H54 (cell line): ENCODE results near the gene SCYGR3.
"Not testable (repeated sequence)": the region's sequence is repeated elsewhere in the genome, so short reads cannot be mapped to it uniquely, and the experiment has no call there.

ENCODE experiments used
- DNase-seq: peaks from one replicate; pipeline ENCODE4 v3.0.0; 2011; ENCODE audit warnings: low spot score, mixed read lengths; ENCODE audit not compliant: insufficient read length
- FAIRE-seq: peaks from 3 replicates; lab custom pipeline; 2011; peaks lifted over from hg19 to GRCh38; lab: Jason Lieb, UNC
- POLR2A ChIP-seq: IDR thresholded peaks from 2 replicates; pipeline ENCODE4 v1.6.1; 2011; ENCODE audit warnings: low read depth, mild to moderate bottlenecking, low read length

Gene SCYGR3

GRCh38 chr2:227602358-227602757 is 12.3 kb downstream of the SCYGR3 start:
- FAIRE-seq (no peak), DNase-seq (no peak)
- TF ChIP-seq POLR2A, result no peak

GRCh38 chr2:227598835-227599503 is 15.7 kb downstream of the SCYGR3 start, which contains the start of gene SCYGR2:
Gene SCYGR2 (plus strand): TSS chr2:227598893. CDS start chr2:227598893, 0 bp downstream.
- not testable (repeated sequence) for DNase-seq, FAIRE-seq

GRCh38 chr2:227597998-227598397 is 16.6 kb downstream of the SCYGR3 start:
- TF ChIP-seq POLR2A, result no peak
- FAIRE-seq (no peak), DNase-seq (no peak)

- TF ChIP-seq POLR2A, result no peak
- DNase-seq (no peak), FAIRE-seq (no peak)
These were observed 17.6 kb downstream of the SCYGR3 start for GRCh38 chr2:227597036-227597435.

GRCh38 chr2:227595797-227596196 is 18.8 kb downstream of the SCYGR3 start:
- no peak for FAIRE-seq
- no peak for TF ChIP-seq POLR2A

GRCh38 chr2:227592694-227593387 is 21.8 kb downstream of the SCYGR3 start:
- DNase-seq (no peak), FAIRE-seq (no peak)
- no peak for TF ChIP-seq POLR2A

More at GRCh38 chr2:227595797-227596196, 18.8 kb downstream of the SCYGR3 start:
- no peak for DNase-seq

- DNase-seq (no peak), FAIRE-seq (no peak)
- TF ChIP-seq POLR2A, result no peak
These were observed 32.3 kb downstream of the SCYGR3 start for GRCh38 chr2:227582369-227582768.

GRCh38 chr2:227579791-227580190 is 34.8 kb downstream of the SCYGR3 start:
- FAIRE-seq, result no peak
- no peak for DNase-seq
- no peak for TF ChIP-seq POLR2A

- FAIRE-seq (no peak), DNase-seq (no peak)
- TF ChIP-seq POLR2A, result no peak
These were observed 36.0 kb downstream of the SCYGR3 start for GRCh38 chr2:227578642-227579041.

GRCh38 chr2:227577555-227577954 is 37.1 kb downstream of the SCYGR3 start:
- no peak for FAIRE-seq

GRCh38 chr2:227576812-227577211 is 37.8 kb downstream of the SCYGR3 start:
- no peak for TF ChIP-seq POLR2A
- DNase-seq (no peak), FAIRE-seq (no peak)

More at GRCh38 chr2:227577555-227577954, 37.1 kb downstream of the SCYGR3 start:
- no peak for TF ChIP-seq POLR2A
- no peak for DNase-seq

- TF ChIP-seq POLR2A, result no peak
- FAIRE-seq (no peak), DNase-seq (no peak)
These were observed 38.5 kb downstream of the SCYGR3 start for GRCh38 chr2:227576110-227576509.

- DNase-seq (no peak), FAIRE-seq (no peak)
- TF ChIP-seq POLR2A, result no peak
These were observed 44.0 kb downstream of the SCYGR3 start for GRCh38 chr2:227570615-227571014.

- TF ChIP-seq POLR2A, result no peak
- FAIRE-seq, result no peak
- no peak for DNase-seq
These were observed 45.8 kb downstream of the SCYGR3 start for GRCh38 chr2:227568852-227569169.

GRCh38 chr2:227566012-227566411 is 48.6 kb downstream of the SCYGR3 start:
- FAIRE-seq (no peak), DNase-seq (no peak)
- no peak for TF ChIP-seq POLR2A
